ENCODE measurements around the gene CAMK2B.

Gene CAMK2B

GRCh38 chr7:44367475-44368043 is 42.2 kb upstream of the CAMK2B start:
- TF ChIP-seq, protein P1, sequence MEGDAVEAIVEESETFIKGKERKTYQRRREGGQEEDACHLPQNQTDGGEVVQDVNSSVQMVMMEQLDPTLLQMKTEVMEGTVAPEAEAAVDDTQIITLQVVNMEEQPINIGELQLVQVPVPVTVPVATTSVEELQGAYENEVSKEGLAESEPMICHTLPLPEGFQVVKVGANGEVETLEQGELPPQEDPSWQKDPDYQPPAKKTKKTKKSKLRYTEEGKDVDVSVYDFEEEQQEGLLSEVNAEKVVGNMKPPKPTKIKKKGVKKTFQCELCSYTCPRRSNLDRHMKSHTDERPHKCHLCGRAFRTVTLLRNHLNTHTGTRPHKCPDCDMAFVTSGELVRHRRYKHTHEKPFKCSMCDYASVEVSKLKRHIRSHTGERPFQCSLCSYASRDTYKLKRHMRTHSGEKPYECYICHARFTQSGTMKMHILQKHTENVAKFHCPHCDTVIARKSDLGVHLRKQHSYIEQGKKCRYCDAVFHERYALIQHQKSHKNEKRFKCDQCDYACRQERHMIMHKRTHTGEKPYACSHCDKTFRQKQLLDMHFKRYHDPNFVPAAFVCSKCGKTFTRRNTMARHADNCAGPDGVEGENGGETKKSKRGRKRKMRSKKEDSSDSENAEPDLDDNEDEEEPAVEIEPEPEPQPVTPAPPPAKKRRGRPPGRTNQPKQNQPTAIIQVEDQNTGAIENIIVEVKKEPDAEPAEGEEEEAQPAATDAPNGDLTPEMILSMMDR (IDR thresholded peaks at IDR 0.05; ENCODE audit: low read depth, low read length) = no peak
- H3K4me3 ChIP-seq (ENCODE audit: low read depth, low read length) = no peak overlapping the region

DNA sequence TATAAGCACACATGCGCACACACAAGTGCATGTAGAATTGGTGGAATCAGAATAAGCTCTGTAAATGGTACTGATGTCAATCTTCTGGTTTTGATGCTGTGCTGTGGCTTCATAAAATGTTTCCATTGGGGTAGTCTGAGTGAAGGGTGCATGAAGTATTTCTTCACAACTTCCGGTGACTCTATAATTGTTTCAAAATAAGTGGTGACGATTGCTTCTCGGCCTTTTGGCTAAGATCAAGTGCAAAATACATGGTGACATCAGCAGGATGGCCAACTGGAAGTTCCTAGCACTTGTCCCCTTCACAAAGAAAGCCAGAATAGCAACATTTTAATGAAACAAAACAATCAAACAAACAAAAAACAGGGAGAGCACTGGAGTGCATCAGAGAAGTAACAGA is 41.6 kb upstream of the CAMK2B start:
- TF ChIP-seq, protein P1 (IDR thresholded peaks at IDR 0.05; ENCODE audit: low read depth, low read length) = no peak
- no peak overlapping the region for H3K4me3 ChIP-seq (ENCODE audit: low read depth, low read length)

- H3K4me3 ChIP-seq (ENCODE audit: low read depth, low read length) = no peak overlapping the region
- TF ChIP-seq, protein P1 (IDR thresholded peaks at IDR 0.05; ENCODE audit: low read depth, low read length) = no peak
Measured at GRCh38 chr7:44353668-44354067, 28.3 kb upstream of the CAMK2B start.

- no peak overlapping the region for H3K4me3 ChIP-seq (ENCODE audit: low read depth, low read length)
- TF ChIP-seq, protein P1 (IDR thresholded peaks at IDR 0.05; ENCODE audit: low read depth, low read length) = no peak
Measured at GRCh38 chr7:44348851-44349781, 23.7 kb upstream of the CAMK2B start.

DNA sequence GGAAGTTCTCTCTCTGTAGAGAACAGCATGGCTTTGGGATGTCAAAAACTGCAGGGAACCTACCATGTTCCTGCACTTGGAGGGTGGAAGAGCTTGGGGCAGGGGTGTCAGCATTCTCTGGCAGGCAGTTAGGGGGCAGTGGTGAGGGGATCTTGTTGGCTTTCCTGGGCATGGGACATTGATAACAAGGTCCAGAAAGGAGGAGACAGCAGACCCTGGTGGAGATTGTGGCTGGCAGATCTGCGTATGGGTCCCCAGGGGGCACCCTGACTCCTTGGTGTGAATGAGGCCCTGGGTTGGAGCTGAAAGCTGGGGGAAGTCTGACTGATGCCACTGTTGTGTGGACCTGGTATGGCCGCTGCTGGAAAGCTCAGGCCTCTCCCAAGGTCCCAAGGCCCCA is 22.9 kb upstream of the CAMK2B start:
- no peak overlapping the region for H3K4me3 ChIP-seq (ENCODE audit: low read depth, low read length)
- TF ChIP-seq, protein P1 (IDR thresholded peaks at IDR 0.05; ENCODE audit: low read depth, low read length) = peak; percentile 63

DNA sequence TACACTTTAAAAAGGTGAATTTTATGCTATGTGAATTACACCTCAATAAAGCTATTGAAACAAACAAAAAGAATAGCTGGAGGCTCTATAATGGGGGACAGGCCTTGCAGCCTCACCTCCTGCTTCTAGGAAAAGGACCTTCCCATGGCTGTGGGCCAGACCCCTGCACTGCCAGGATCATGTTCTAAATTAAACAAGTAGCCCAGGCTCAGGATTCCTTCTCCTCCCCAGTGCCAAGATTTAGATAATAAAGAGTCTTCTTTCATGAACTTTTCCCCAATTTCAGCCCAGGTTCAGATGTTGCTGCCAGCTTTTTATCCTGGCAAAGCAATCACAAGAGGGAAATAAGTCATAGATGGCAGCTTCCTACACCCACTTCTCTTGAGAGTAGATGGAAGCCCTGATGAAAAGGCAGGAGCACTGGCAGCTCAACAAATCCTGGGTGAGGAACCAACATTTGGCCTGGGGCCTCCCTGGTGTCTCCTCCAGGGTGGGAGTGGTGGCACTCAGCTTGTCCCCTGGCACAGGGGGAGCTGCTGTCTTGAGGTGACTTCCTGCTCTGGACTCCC is 22.2 kb upstream of the CAMK2B start:
- no peak overlapping the region for H3K4me3 ChIP-seq (ENCODE audit: low read depth, low read length)
- TF ChIP-seq, protein P1 (IDR thresholded peaks at IDR 0.05; ENCODE audit: low read depth, low read length) = no peak

DNA sequence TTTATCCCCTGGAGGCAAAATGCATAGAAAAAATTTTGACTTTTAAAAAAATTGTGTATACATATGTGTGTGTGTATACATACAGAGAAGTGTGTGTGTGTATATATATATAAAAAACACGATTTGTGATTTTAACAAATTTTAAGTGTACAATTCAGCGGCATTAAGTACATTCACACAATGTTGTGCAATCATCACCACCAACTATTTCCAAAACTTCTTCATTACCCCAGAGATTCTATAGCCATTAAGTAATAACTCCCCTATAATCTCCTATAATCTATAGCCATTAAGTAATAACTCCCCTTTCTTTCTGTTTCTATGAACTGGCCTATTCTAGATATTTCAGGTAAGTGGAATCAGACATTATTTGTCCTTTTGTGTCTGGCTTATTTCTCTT is 20.7 kb upstream of the CAMK2B start:
- H3K4me3 ChIP-seq (ENCODE audit: low read depth, low read length) = no peak overlapping the region
- TF ChIP-seq, protein P1 (IDR thresholded peaks at IDR 0.05; ENCODE audit: low read depth, low read length) = no peak

Data from WI38 (cell line).